HEK293 (cell line): ENCODE data around the gene PANX2.

Source experiments
- CTCF ChIA-PET: fragments of 350-600 bp; formaldehyde crosslinking; extraction: SDS; loops from one replicate; lab custom pipeline; 2021; ENCODE audit warnings: antibody characterized with exemption; lab: Yijun Ruan, JAX
- POLR2A ChIA-PET: fragments of 300-600 bp; formaldehyde crosslinking; extraction: SDS; loops from one replicate; lab custom pipeline; 2020; ENCODE audit warnings: antibody characterized with exemption, inconsistent platforms; lab: Yijun Ruan, JAX
- H3K27ac ChIP-seq: fragments of 200-500 bp; sonication (Bioruptor generic); 2 replicates; pipeline ENCODE4 v1.5.1; 2014; ENCODE audit warnings: low read depth, low read length, control low read depth, inconsistent platforms; ENCODE audit errors: extremely low read depth
- H3K36me3 ChIP-seq, 2 experiments: fragments of 200-500 bp in 1 of 2; sonication (Bioruptor generic) in 1 of 2; 1 replicate in 1 of 2; 2 replicates in 1 of 2; pipeline ENCODE4 v1.5.1; 2014 to 2017; ENCODE audit warnings: inconsistent platforms in 2 of 2, low read length in 2 of 2; ENCODE audit not compliant: control insufficient read depth in 2 of 2, insufficient read depth in 1 of 2
- H3K4me1 ChIP-seq: fragments of 200-500 bp; sonication (Bioruptor generic); 2 replicates; pipeline ENCODE4 v1.5.1; 2014; ENCODE audit warnings: mild to moderate bottlenecking, low read length, inconsistent platforms; ENCODE audit not compliant: control insufficient read depth, insufficient read depth
- H3K4me3 ChIP-seq: 2 replicates; pipeline ENCODE4 v1.5.1; 2011; ENCODE audit warnings: low read depth, mild to moderate bottlenecking, control low read depth, low read length, moderate library complexity
- H3K9me3 ChIP-seq: fragments of 200-500 bp; sonication (Bioruptor generic); 2 replicates; pipeline ENCODE4 v1.5.1; 2014; ENCODE audit warnings: low read depth, low read length, inconsistent platforms; ENCODE audit not compliant: control insufficient read depth, insufficient read depth
- HOXA7 ChIP-seq: sonication (generic); formaldehyde crosslinking; IDR thresholded peaks from 2 replicates; pipeline ENCODE4 v1.8.1; 2022; ENCODE audit warnings: missing genetic modification reagents, borderline replicate concordance
- PRDM10 ChIP-seq: fragments of 450-650 bp; formaldehyde crosslinking; IDR thresholded peaks from 2 replicates; pipeline ENCODE4 v1.5.1; 2016; ENCODE audit warnings: missing biosample characterization, missing genetic modification characterization
- YY2 ChIP-seq: fragments of 450-650 bp; formaldehyde crosslinking; IDR thresholded peaks from 2 replicates; pipeline ENCODE4 v1.5.1; 2016; ENCODE audit warnings: missing biosample characterization, missing genetic modification characterization
- ZBTB21 ChIP-seq: fragments of 450-650 bp; formaldehyde crosslinking; IDR thresholded peaks from 2 replicates; pipeline ENCODE4 v1.5.1; 2017; ENCODE audit warnings: missing biosample characterization, missing genetic modification characterization
- ZBTB8A ChIP-seq: fragments of 450-650 bp; formaldehyde crosslinking; IDR thresholded peaks from 2 replicates; pipeline ENCODE4 v1.5.1; 2016; ENCODE audit warnings: missing biosample characterization, missing genetic modification characterization
- ZIC2 ChIP-seq: fragments of 450-650 bp; formaldehyde crosslinking; IDR thresholded peaks from 2 replicates; pipeline ENCODE4 v1.5.1; 2016; ENCODE audit warnings: missing biosample characterization, missing genetic modification characterization
- ZNF132 ChIP-seq: fragments of 450-650 bp; formaldehyde crosslinking; IDR thresholded peaks from 2 replicates; pipeline ENCODE4 v1.5.1; 2017; ENCODE audit warnings: missing biosample characterization, missing genetic modification characterization, borderline replicate concordance
- ZNF184 ChIP-seq: fragments of 450-650 bp; IDR thresholded peaks from 2 replicates; pipeline ENCODE4 v1.5.1; 2018; ENCODE audit warnings: missing biosample characterization, mild to moderate bottlenecking, missing genetic modification characterization
- ZNF202 ChIP-seq: fragments of 450-650 bp; formaldehyde crosslinking; IDR thresholded peaks from 2 replicates; pipeline ENCODE4 v1.5.1; 2016; ENCODE audit warnings: missing biosample characterization, missing genetic modification characterization, borderline replicate concordance
- ZNF248 ChIP-seq: fragments of 450-650 bp; formaldehyde crosslinking; IDR thresholded peaks from 2 replicates; pipeline ENCODE4 v1.5.1; 2017; ENCODE audit warnings: missing biosample characterization, missing genetic modification characterization
- ZNF292 ChIP-seq: fragments of 450-650 bp; formaldehyde crosslinking; IDR thresholded peaks from 2 replicates; pipeline ENCODE4 v1.5.1; 2016; ENCODE audit warnings: low read depth, missing biosample characterization, missing genetic modification characterization, borderline replicate concordance
- ZNF350 ChIP-seq: fragments of 450-650 bp; formaldehyde crosslinking; IDR thresholded peaks from 2 replicates; pipeline ENCODE4 v1.5.0; 2017; ENCODE audit warnings: missing biosample characterization, mild to moderate bottlenecking, missing genetic modification characterization
- ZNF416 ChIP-seq: fragments of 450-650 bp; formaldehyde crosslinking; IDR thresholded peaks from 2 replicates; pipeline ENCODE4 v1.5.1; 2016; ENCODE audit warnings: missing biosample characterization, missing genetic modification characterization
- ZNF518A ChIP-seq: fragments of 450-650 bp; formaldehyde crosslinking; conservative IDR thresholded peaks from 2 replicates; pipeline ENCODE4 v1.5.1; 2016; ENCODE audit warnings: low read depth, missing biosample characterization, missing genetic modification characterization
- ZNF629 ChIP-seq: fragments of 450-650 bp; formaldehyde crosslinking; IDR thresholded peaks from 2 replicates; pipeline ENCODE4 v1.5.1; 2017; ENCODE audit warnings: missing biosample characterization, missing genetic modification characterization
- ZNF677 ChIP-seq: fragments of 450-650 bp; IDR thresholded peaks from 2 replicates; pipeline ENCODE4 v1.5.0; 2018; ENCODE audit warnings: missing biosample characterization, mild to moderate bottlenecking, missing genetic modification characterization, moderate library complexity
- ZNF707 ChIP-seq: fragments of 450-650 bp; formaldehyde crosslinking; IDR thresholded peaks from 2 replicates; pipeline ENCODE4 v1.5.1; 2016; ENCODE audit warnings: missing biosample characterization, missing genetic modification characterization
- ZNF747 ChIP-seq: fragments of 450-650 bp; formaldehyde crosslinking; IDR thresholded peaks from 2 replicates; pipeline ENCODE4 v1.5.1; 2016; ENCODE audit warnings: missing biosample characterization, missing genetic modification characterization
- ZSCAN16 ChIP-seq: fragments of 450-650 bp; formaldehyde crosslinking; IDR thresholded peaks from 2 replicates; pipeline ENCODE4 v1.5.1; 2016; ENCODE audit warnings: missing biosample characterization, missing genetic modification characterization
- TF ChIP-seq, protein P1 (sequence below): fragments of 450-650 bp; formaldehyde crosslinking; IDR thresholded peaks from 2 replicates; pipeline ENCODE4 v1.5.1; 2017; ENCODE audit warnings: missing biosample characterization, mild to moderate bottlenecking, missing genetic modification characterization, moderate library complexity

Gene PANX2

DNA sequence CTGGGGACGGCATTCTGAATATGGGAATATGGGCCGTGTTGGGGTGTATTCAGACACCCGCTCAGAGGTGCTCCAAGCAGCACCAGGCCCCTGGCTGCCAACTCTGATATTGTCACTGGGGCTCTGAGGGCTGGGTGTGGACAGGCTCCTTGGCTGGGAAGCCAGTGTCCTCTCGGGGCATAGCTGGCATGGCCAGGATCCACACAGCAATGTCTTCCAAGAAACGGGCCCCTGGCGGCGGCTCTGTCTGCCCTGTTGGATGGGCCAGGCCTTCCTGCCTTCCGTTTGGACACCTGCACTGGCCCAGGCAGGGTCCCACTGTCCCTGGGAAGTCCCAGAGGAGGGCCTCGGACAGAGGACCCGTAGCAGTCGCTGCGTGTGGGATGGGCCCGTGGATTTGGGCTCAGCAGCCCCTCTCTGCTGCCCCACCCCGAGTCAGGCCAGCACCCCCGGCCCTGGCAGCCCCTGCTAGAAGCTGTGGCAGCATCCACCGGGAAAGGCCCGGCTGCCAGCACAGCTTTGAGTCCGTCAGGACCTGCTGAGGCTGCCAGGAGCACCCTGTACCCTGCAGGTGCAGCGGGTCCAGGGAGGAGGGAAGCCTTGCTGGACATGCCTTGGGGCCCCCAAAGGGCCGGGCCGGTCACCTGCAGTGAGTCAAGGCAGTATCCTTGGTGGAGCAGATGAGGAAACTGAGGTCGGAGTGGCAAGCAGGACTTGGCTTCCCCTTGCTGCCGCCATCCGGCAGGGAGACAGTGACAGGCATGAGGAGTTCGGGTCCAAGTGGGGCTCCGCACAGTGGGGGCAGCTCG is 4.1 kb downstream of the PANX2 start (continued):
- TF ChIP-seq ZNF132 (tag by site-specific recombination), result no peak
- no peak for TF ChIP-seq YY2 (tag by site-specific recombination)
- TF ChIP-seq, all 188 proteins: peak for 0

GRCh38 chr22:50175191-50175461 is 4.6 kb downstream of the PANX2 start:
- ChIA-PET CTCF (no interaction called here), POLR2A (interaction anchor here (0.6 kb wide), 1 partner anchor 33 kb away, joined by 4 read pairs; no protein-coding TSS in a partner anchor)
- TF ChIP-seq ZSCAN16 (tag by site-specific recombination), result no peak
- no peak for TF ChIP-seq ZNF707 (tag by site-specific recombination)
- TF ChIP-seq ZNF747, result no peak
- TF ChIP-seq YY2 (tag by site-specific recombination), result no peak
- no peak for TF ChIP-seq ZNF416 (tag by site-specific recombination)
- no peak for TF ChIP-seq ZNF677
- no peak for TF ChIP-seq ZNF518A (tag by site-specific recombination)
- no peak for TF ChIP-seq ZBTB21 (tag by site-specific recombination)
- TF ChIP-seq ZNF350 (tag by site-specific recombination), result no peak
- no peak for TF ChIP-seq ZNF629 (tag by site-specific recombination)
- no peak for TF ChIP-seq ZBTB8A (tag by site-specific recombination)
- no peak for TF ChIP-seq ZNF248
- no peak for TF ChIP-seq HOXA7 (CRISPR knock-in tag)
- TF ChIP-seq ZNF292 (tag by site-specific recombination), result no peak
- no peak overlapping the region for H3K27ac ChIP-seq
- no peak overlapping the region for H3K4me3 ChIP-seq
- peaks cover 0 to 28% of the 10 kb centered on the region in 2 experiments; a peak in 1 of 3 replicates for H3K36me3 ChIP-seq
- H3K4me1 ChIP-seq, result no peaks in the 10 kb centered on the region
- H3K9me3 ChIP-seq, result no peaks in the 10 kb centered on the region

- Histone ChIP-seq H3K36me3 (peaks cover 0 to 35% of the 10 kb centered on the region in 2 experiments; a peak in 1 of 3 replicates), H3K4me1 (no peaks in the 10 kb centered on the region), H3K27ac (no peak overlapping the region), H3K4me3 (no peak overlapping the region), H3K9me3 (no peaks in the 10 kb centered on the region)
- TF ChIP-seq ZIC2 (tag by site-specific recombination) (0 out of 2 replicates have a peak, but pooled peaks have one; percentile 4), PRDM10 (tag by site-specific recombination) (peak; percentile 56; the same call in 1 of the 2 replicates), ZNF184 (tag by site-specific recombination) (no peak), ZNF202 (tag by site-specific recombination) (no peak), ZNF416 (tag by site-specific recombination) (no peak)
- TF ChIP-seq, protein P1, sequence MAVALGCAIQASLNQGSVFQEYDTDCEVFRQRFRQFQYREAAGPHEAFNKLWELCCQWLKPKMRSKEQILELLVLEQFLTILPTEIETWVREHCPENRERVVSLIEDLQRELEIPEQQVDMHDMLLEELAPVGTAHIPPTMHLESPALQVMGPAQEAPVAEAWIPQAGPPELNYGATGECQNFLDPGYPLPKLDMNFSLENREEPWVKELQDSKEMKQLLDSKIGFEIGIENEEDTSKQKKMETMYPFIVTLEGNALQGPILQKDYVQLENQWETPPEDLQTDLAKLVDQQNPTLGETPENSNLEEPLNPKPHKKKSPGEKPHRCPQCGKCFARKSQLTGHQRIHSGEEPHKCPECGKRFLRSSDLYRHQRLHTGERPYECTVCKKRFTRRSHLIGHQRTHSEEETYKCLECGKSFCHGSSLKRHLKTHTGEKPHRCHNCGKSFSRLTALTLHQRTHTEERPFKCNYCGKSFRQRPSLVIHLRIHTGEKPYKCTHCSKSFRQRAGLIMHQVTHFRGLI (tag by site-specific recombination), result no peak
- CTCF ChIA-PET, result no interaction called here
- POLR2A ChIA-PET, result no interaction called here
These were observed 5.7 kb downstream of the PANX2 start for GRCh38 chr22:50175921-50176849.
